KMS-11 (cell line): ENCODE data around the gene RAB3GAP2.
"Not testable (repeated sequence)": the region's sequence is repeated elsewhere in the genome, so short reads cannot be mapped to it uniquely, and the experiment has no call there.

Experiments
- H2AFZ ChIP-seq: fragments of 200-600 bp; sonication (generic); 2 replicates; pipeline ENCODE4 v1.6.1; 2016; ENCODE audit warnings: antibody characterized with exemption, mixed run types, low read depth
- H3K27ac ChIP-seq: fragments of 200-600 bp; sonication (generic); 2 replicates; pipeline ENCODE4 v1.6.1; 2016; ENCODE audit warnings: mild to moderate bottlenecking, mixed run types
- H3K27me3 ChIP-seq: fragments of 200-600 bp; sonication (generic); 2 replicates; pipeline ENCODE4 v1.6.1; 2017; ENCODE audit warnings: mild to moderate bottlenecking, low read depth, mixed run types, moderate library complexity; ENCODE audit not compliant: insufficient read depth
- H3K36me3 ChIP-seq: fragments of 200-600 bp; sonication (generic); 2 replicates; pipeline ENCODE4 v1.6.1; 2017; ENCODE audit warnings: mild to moderate bottlenecking, mixed run types; ENCODE audit not compliant: insufficient read depth
- H3K4me1 ChIP-seq: fragments of 200-600 bp; sonication (generic); 2 replicates; pipeline ENCODE4 v1.6.1; 2016; ENCODE audit warnings: mild to moderate bottlenecking, low read depth, mixed run types; ENCODE audit not compliant: poor library complexity, severe bottlenecking
- H3K4me2 ChIP-seq: fragments of 200-600 bp; sonication (generic); 2 replicates; pipeline ENCODE4 v1.7.0; 2016; ENCODE audit warnings: mild to moderate bottlenecking, mixed run types
- H3K4me3 ChIP-seq: fragments of 200-600 bp; sonication (generic); IDR thresholded peaks from 2 replicates; pipeline ENCODE4 v1.6.1; 2017; ENCODE audit warnings: low read depth, low read length, mixed read lengths; ENCODE audit not compliant: insufficient read depth
- H3K79me2 ChIP-seq: fragments of 200-600 bp; sonication (generic); 2 replicates; pipeline ENCODE4 v1.6.1; 2016; ENCODE audit warnings: low read depth, mixed run types; ENCODE audit not compliant: insufficient read depth
- H3K9ac ChIP-seq: fragments of 200-600 bp; sonication (generic); 2 replicates; pipeline ENCODE4 v1.6.1; 2016; ENCODE audit warnings: mild to moderate bottlenecking, mixed run types
- H4K20me1 ChIP-seq: fragments of 200-600 bp; sonication (generic); 2 replicates; pipeline ENCODE4 v1.6.1; 2016; ENCODE audit warnings: mild to moderate bottlenecking, mixed run types; ENCODE audit not compliant: insufficient read depth
- CTCF ChIP-seq: fragments of 200-600 bp; sonication (generic); conservative IDR thresholded peaks from 2 replicates; pipeline ENCODE4 v1.6.1; 2017; ENCODE audit warnings: low read depth, mild to moderate bottlenecking, antibody characterized with exemption, low read length, moderate library complexity, mixed read lengths

The RAB3GAP2 gene

DNA sequence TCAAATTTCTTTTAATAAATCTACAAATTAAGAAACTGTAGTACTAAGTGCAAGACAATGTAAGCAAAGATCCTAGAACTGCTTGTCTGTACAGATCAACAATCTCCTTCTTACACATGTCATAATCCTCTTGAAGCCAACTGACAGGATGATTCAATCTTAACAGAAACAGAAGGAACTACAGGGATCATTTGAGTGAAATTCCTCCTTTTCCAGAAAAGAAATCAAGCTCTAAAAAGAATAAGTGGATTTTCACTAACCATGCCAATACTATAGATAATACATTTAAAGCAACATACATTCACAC is 53.2 kb downstream of the RAB3GAP2 start:
- H3K79me2 ChIP-seq, result 0 out of 2 replicates have a peak, but pooled peaks cover 9% of the 10 kb centered on the region
- H3K36me3 ChIP-seq, result no peaks in the 10 kb centered on the region
- H3K27ac ChIP-seq, result no peak overlapping the region
- H3K4me2 ChIP-seq, result no peak overlapping the region
- no peak overlapping the region for H3K9ac ChIP-seq
- TF ChIP-seq CTCF, result no peak
- peaks cover 15% of the 10 kb centered on the region for H3K4me1 ChIP-seq
- H4K20me1 ChIP-seq, result peaks cover 9% of the 10 kb centered on the region; the same call in 1 of the 2 replicates
- no peak overlapping the region for H2AFZ ChIP-seq
- H3K27me3 ChIP-seq, result no peaks in the 10 kb centered on the region
- H3K4me3 ChIP-seq, result no peak overlapping the region

DNA sequence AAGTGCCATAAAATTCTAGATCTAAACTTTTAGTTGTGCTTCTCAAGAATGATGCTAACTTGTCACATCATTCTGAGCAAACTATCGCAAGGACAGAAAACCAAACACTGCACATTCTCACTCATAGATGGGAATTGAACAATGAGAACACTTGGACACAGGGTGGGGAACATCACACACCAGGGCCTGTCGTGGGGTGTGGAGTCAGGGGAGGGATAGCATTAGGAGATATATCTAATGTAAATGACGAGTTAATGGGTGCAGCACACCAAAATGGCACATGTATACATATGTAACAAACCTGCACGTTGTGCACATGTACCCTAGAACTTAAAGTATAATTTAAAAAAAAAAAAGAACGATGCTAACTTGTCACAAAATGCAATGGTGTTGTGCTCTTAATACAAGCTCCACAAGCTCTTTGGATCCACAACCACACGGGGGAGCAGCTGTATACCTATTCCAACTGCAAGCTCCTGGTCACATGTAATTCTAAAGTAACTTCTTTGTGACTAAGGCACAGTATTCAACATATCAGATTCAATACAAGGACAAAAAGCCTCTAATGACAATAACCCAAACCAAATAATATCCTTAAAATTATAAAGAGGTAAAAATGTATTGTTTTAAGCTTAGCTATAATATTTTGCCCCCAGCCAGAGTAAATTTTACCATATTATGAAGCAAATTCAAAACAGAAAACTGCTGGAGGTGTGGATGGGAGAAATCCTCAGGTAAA is 53.7 kb downstream of the RAB3GAP2 start:
- H3K36me3 ChIP-seq, H2AFZ ChIP-seq, H3K4me2 ChIP-seq, H3K79me2 ChIP-seq, H3K4me3 ChIP-seq, H3K9ac ChIP-seq, H4K20me1 ChIP-seq, H3K27me3 ChIP-seq, H3K27ac ChIP-seq: not testable (repeated sequence)
- TF ChIP-seq CTCF, result peak; percentile 51
- H3K4me1 ChIP-seq, result peaks cover 15% of the 10 kb centered on the region

DNA sequence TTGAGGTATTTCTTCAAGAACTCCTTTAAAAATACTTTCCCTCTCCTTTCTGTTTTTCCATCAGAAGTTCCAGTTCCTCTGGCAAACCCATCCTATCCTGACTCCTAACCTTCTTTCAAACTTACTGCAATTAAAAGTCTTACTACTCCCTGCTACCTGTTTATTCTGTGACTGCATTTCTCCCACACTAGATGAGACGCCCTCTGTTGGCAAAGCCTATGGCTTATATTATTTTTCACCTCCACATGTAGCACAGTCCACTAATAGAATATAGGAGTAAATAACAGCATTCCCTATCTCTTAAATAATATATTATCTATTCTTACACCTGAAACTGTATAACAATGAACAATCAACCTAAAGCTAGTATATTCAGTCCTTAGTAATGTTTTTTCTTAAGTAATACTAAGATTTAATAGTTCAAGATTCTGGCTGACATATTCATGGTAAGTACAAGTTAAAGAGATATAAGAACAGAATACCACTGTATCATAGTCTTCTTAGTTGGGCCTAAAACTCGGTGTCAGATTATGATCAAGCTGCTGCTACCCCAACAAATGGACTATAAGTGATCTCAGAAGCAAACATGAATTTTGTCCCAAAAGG is 54.8 kb downstream of the RAB3GAP2 start:
- Histone ChIP-seq H3K79me2 (0 out of 2 replicates have a peak, but pooled peaks cover 9% of the 10 kb centered on the region), H3K27me3 (no peaks in the 10 kb centered on the region), H3K9ac (no peak overlapping the region), H3K4me2 (no peak overlapping the region), H3K4me1 (peaks cover 15% of the 10 kb centered on the region), H3K27ac (no peak overlapping the region), H3K4me3 (no peak overlapping the region), H4K20me1 (peaks cover 9% of the 10 kb centered on the region; the same call in 1 of the 2 replicates), H2AFZ (no peak overlapping the region), H3K36me3 (no peaks in the 10 kb centered on the region)
- peak; percentile 69 for TF ChIP-seq CTCF

GRCh38 chr1:220213382-220213983 is 58.8 kb downstream of the RAB3GAP2 start:
- Histone ChIP-seq H3K9ac (no peak overlapping the region), H2AFZ (no peak overlapping the region), H3K27ac (no peak overlapping the region), H3K36me3 (no peaks in the 10 kb centered on the region), H3K4me1 (no peaks in the 10 kb centered on the region), H3K4me2 (no peak overlapping the region), H3K27me3 (no peaks in the 10 kb centered on the region), H4K20me1 (peaks cover 9% of the 10 kb centered on the region; the same call in 1 of the 2 replicates), H3K79me2 (0 out of 2 replicates have a peak, but pooled peaks cover 9% of the 10 kb centered on the region), H3K4me3 (no peak overlapping the region)
- TF ChIP-seq CTCF, result no peak
